SJCRH30 (cell line): ENCODE results near the gene GNG12. TPM values are rescaled to one million over a fixed set of nuclear protein-coding genes. Genes with fewer than 3 reads are reported as not detected.
"Not testable (repeated sequence)": the region's sequence is repeated elsewhere in the genome, so short reads cannot be mapped to it uniquely, and the experiment has no call there.

Source experiments
- DNase-seq, 2 experiments: peaks; one replicate each; pipeline ENCODE4 v3.0.0-alpha.2; 2015 to 2020
- H3K27ac ChIP-seq: fragments of 250-450 bp; sonication (Bioruptor Pico); 2 replicates; pipeline ENCODE4 v1.5.1; 2020; ENCODE audit warnings: mild to moderate bottlenecking, moderate library complexity
- H3K27me3 ChIP-seq: fragments of 250-450 bp; sonication (Bioruptor Pico); 2 replicates; pipeline ENCODE4 v1.5.1; 2020; ENCODE audit warnings: mild to moderate bottlenecking, moderate library complexity
- H3K36me3 ChIP-seq: fragments of 250-450 bp; sonication (Bioruptor Pico); 2 replicates; pipeline ENCODE4 v1.5.1; 2020; ENCODE audit warnings: mild to moderate bottlenecking, moderate library complexity
- H3K4me1 ChIP-seq: fragments of 250-450 bp; sonication (Bioruptor Pico); 2 replicates; pipeline ENCODE4 v1.5.1; 2020; ENCODE audit warnings: mild to moderate bottlenecking, moderate library complexity
- H3K4me3 ChIP-seq: fragments of 250-450 bp; sonication (Bioruptor Pico); 2 replicates; pipeline ENCODE4 v1.5.1; 2020; ENCODE audit warnings: mild to moderate bottlenecking, moderate library complexity
- H3K9me3 ChIP-seq: fragments of 250-450 bp; sonication (Bioruptor Pico); replicated peaks from 2 replicates; pipeline ENCODE4 v1.5.1; 2020; ENCODE audit warnings: mild to moderate bottlenecking, moderate library complexity
- total RNA-seq: library from RNA; depleted of rRNA; stranded (reverse); fragments of >200 nt; shearing (Covaris generic); gene quantifications from 2 replicates; pipeline ENCODE4 v1.2.3, GENCODE V29; 2014; rRNA removed

The GNG12 gene
- total RNA-seq, 1 experiment from 2014 or later, result 110 TPM

GRCh38 chr1:67673468-67674201 is 159.6 kb downstream of the GNG12 start:
- no peak overlapping the region for H3K4me3 ChIP-seq
- H3K4me1 ChIP-seq, result peaks cover 36% of the 10 kb centered on the region
- H3K9me3 ChIP-seq, result no peaks in the 10 kb centered on the region
- no peaks in the 10 kb centered on the region for H3K36me3 ChIP-seq
- H3K27me3 ChIP-seq, result no peaks in the 10 kb centered on the region
- no peak overlapping the region for H3K27ac ChIP-seq
- no peak for DNase-seq

GRCh38 chr1:67672260-67672803 is 160.9 kb downstream of the GNG12 start:
- H3K27me3 ChIP-seq, result no peaks in the 10 kb centered on the region
- no peaks in the 10 kb centered on the region for H3K9me3 ChIP-seq
- H3K36me3 ChIP-seq, result no peaks in the 10 kb centered on the region
- H3K4me3 ChIP-seq, result no peak overlapping the region
- no peak for DNase-seq
- no peak overlapping the region for H3K27ac ChIP-seq
- H3K4me1 ChIP-seq, result peaks cover 36% of the 10 kb centered on the region

GRCh38 chr1:67668660-67669059 is 164.6 kb downstream of the GNG12 start:
- Histone ChIP-seq H3K27ac (no peak overlapping the region), H3K36me3 (no peaks in the 10 kb centered on the region), H3K4me1 (peaks cover under 1% of the 10 kb centered on the region), H3K27me3 (no peaks in the 10 kb centered on the region), H3K4me3 (no peak overlapping the region), H3K9me3 (0 out of 2 replicates have a peak, but pooled peaks cover 2% of the 10 kb centered on the region)
- DNase-seq, result no peak

- H3K27me3 ChIP-seq, result no peaks in the 10 kb centered on the region
- H3K4me1 ChIP-seq, result no peaks in the 10 kb centered on the region
- 0 out of 2 replicates have a peak, but pooled peaks cover 2% of the 10 kb centered on the region for H3K9me3 ChIP-seq
- no peak for DNase-seq
- H3K36me3 ChIP-seq, result no peaks in the 10 kb centered on the region
- H3K4me3 ChIP-seq, result no peak overlapping the region
- H3K27ac ChIP-seq, result no peak overlapping the region
Measured at GRCh38 chr1:67666636-67667035, 166.6 kb downstream of the GNG12 start.

- DNase-seq, H3K36me3 ChIP-seq, H3K27me3 ChIP-seq, H3K9me3 ChIP-seq, H3K4me3 ChIP-seq, H3K27ac ChIP-seq, H3K4me1 ChIP-seq: not testable (repeated sequence)
Measured at GRCh38 chr1:67665307-67665706, 168.0 kb downstream of the GNG12 start.

- Histone ChIP-seq H3K36me3 (no peaks in the 10 kb centered on the region), H3K27me3 (no peaks in the 10 kb centered on the region), H3K9me3 (0 out of 2 replicates have a peak, but pooled peaks cover 2% of the 10 kb centered on the region), H3K4me3 (no peak overlapping the region), H3K27ac (no peak overlapping the region), H3K4me1 (peaks cover 4% of the 10 kb centered on the region; the same call in 1 of the 2 replicates)
- no peak for DNase-seq
Measured at GRCh38 chr1:67664048-67664447, 169.2 kb downstream of the GNG12 start.

- H3K27ac ChIP-seq, result no peak overlapping the region
- DNase-seq, result no peak
- no peak overlapping the region for H3K4me3 ChIP-seq
- H3K27me3 ChIP-seq, result no peaks in the 10 kb centered on the region
- H3K4me1 ChIP-seq, result peaks cover 4% of the 10 kb centered on the region; the same call in 1 of the 2 replicates
- 0 out of 2 replicates have a peak, but pooled peaks cover 2% of the 10 kb centered on the region for H3K9me3 ChIP-seq
- H3K36me3 ChIP-seq, result no peaks in the 10 kb centered on the region
Measured at GRCh38 chr1:67662884-67663283, 170.4 kb downstream of the GNG12 start.

- DNase-seq, result no peak
Measured at GRCh38 chr1:67659229-67659628, 174.0 kb downstream of the GNG12 start.

GRCh38 chr1:67657152-67657551 is 176.1 kb downstream of the GNG12 start:
- not testable (repeated sequence) for H3K36me3 ChIP-seq, H3K27me3 ChIP-seq, H3K9me3 ChIP-seq, H3K27ac ChIP-seq, H3K4me3 ChIP-seq, DNase-seq
- peaks cover 17% of the 10 kb centered on the region for H3K4me1 ChIP-seq

More at GRCh38 chr1:67659229-67659628, 174.0 kb downstream of the GNG12 start:
- no peaks in the 10 kb centered on the region for H3K27me3 ChIP-seq
- H3K9me3 ChIP-seq, result no peaks in the 10 kb centered on the region
- H3K4me3 ChIP-seq, result no peak overlapping the region
- no peak overlapping the region for H3K27ac ChIP-seq
- H3K4me1 ChIP-seq, result peaks cover 4% of the 10 kb centered on the region; the same call in 1 of the 2 replicates
- H3K36me3 ChIP-seq, result no peaks in the 10 kb centered on the region

- Histone ChIP-seq H3K9me3 (no peaks in the 10 kb centered on the region), H3K27me3 (no peaks in the 10 kb centered on the region), H3K4me3 (no peak overlapping the region), H3K4me1 (peaks cover 13% of the 10 kb centered on the region), H3K27ac (no peak overlapping the region), H3K36me3 (no peaks in the 10 kb centered on the region)
- no peak for DNase-seq
Measured at GRCh38 chr1:67655581-67655980, 177.7 kb downstream of the GNG12 start.

- Histone ChIP-seq H3K4me1 (peaks cover 24% of the 10 kb centered on the region), H3K27ac (0 out of 2 replicates have a peak overlapping the region, but pooled peaks have one; percentile 2), H3K27me3 (no peaks in the 10 kb centered on the region), H3K4me3 (no peak overlapping the region), H3K9me3 (no peaks in the 10 kb centered on the region), H3K36me3 (no peaks in the 10 kb centered on the region)
- no peak for DNase-seq
Measured at GRCh38 chr1:67653304-67653703, 180.0 kb downstream of the GNG12 start.

GRCh38 chr1:67652800-67653199 is 180.5 kb downstream of the GNG12 start:
- DNase-seq, result peak; percentile 57 to 80
- no peak overlapping the region for H3K4me3 ChIP-seq
- H3K4me1 ChIP-seq, result peaks cover 28% of the 10 kb centered on the region
- no peaks in the 10 kb centered on the region for H3K9me3 ChIP-seq
- 0 out of 2 replicates have a peak overlapping the region, but pooled peaks have one; percentile 2 for H3K27ac ChIP-seq
- no peaks in the 10 kb centered on the region for H3K36me3 ChIP-seq
- no peaks in the 10 kb centered on the region for H3K27me3 ChIP-seq

Other genes with a start within 250 kb of the GNG12 start
- 103 and 126 TPM in 2 replicates for gene GADD45A, start 148.3 kb downstream of the GNG12 start, total RNA-seq
- gene DIRAS3, start 217.2 kb upstream of the GNG12 start, total RNA-seq, result 0.41 and 0.42 TPM in 2 replicates